SK-N-SH treated with all-trans-retinoic acid at 6 μM for 48 hours (cell line): Measurements from ENCODE around the gene NGEF.

Experiments used
- RARB ChIP-seq: fragments of 250-450 bp; sonication (Bioruptor Pico); IDR thresholded peaks from 2 replicates; pipeline ENCODE4 v1.8.0; 2021; ENCODE audit warnings: mild to moderate bottlenecking, moderate library complexity
- TSHZ2 ChIP-seq: fragments of 250-450 bp; sonication (Bioruptor Pico); IDR thresholded peaks from 2 replicates; pipeline ENCODE4 v1.5.0; 2020; ENCODE audit warnings: mild to moderate bottlenecking, moderate library complexity
- ZNF565 ChIP-seq: fragments of 450-650 bp; formaldehyde crosslinking; conservative IDR thresholded peaks from 2 replicates; pipeline ENCODE4 v1.5.0; 2020; ENCODE audit warnings: low read depth, mild to moderate bottlenecking, moderate library complexity

GRCh38 chr2:233007270-233007669, 5.8 kb downstream of the NGEF start:
- TF ChIP-seq ZNF565 (no peak), RARB (no peak), TSHZ2 (no peak)
